GM21381 (cell line): Measurements from ENCODE around the gene TCF4.

Source experiments
- ATAC-seq: cut with Tn5 transposase; IDR thresholded peaks from one replicate; pipeline ENCODE4 v1.9.1; 2021; ENCODE audit warnings: mild to moderate bottlenecking, moderate library complexity; ENCODE audit not compliant: unreplicated experiment

The TCF4 gene

GRCh38 chr18:55275039-55275901, 312.7 kb downstream of the TCF4 start:
- ATAC-seq: no peak

DNA sequence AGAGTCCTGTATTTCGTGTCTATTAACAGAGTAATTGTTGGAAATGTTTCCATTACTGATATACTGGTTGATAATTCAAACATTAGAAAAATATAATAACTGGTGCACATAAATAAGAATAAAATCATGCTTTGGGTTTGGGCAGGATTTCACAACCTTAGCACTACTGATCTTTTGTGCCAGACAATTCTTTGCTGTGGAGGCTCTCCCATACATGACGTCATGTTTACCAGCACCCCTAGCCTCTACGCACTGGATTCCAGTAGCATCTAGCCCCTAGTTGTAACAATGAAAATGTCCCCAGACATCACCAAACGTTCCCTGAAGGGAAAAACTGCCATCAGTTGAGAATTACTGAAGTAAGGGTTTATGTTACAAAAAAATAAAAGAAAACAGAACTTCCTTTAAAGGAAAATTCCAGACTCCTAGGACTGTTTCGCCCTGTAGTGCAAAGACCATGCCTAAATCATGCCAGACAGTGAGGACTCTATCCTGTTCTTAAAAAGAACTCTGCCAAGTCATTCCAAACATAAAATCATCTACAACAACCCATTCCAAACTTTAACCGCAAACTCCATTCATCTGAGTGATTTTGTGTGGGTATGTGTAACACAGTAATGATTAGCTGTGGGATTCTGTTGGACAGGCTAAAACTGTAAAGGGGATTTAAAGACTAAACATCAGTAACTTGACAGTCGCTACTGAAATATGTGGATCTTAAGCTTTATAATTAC, 315.3 kb downstream of the TCF4 start:
- ATAC-seq: no peak

DNA sequence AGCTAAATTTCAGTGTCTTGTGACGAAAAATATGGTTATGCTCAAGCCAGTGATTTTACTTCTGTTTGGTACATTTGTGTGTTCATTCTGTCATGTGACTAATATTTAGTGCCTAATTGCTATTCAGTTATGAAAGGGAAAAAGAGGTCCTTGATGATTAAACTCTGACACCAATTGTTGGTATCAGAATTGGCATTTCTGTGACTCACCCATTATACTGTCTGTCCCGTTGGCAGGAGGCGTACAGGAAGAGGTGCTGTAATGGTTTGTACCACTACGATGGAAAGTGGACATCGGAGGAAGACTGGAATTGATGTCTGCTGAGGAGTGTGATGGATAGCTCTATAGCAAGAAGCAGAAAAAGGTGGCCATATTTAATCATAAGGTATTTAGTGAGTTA, 318.4 kb downstream of the TCF4 start:
- ATAC-seq: no peak

DNA sequence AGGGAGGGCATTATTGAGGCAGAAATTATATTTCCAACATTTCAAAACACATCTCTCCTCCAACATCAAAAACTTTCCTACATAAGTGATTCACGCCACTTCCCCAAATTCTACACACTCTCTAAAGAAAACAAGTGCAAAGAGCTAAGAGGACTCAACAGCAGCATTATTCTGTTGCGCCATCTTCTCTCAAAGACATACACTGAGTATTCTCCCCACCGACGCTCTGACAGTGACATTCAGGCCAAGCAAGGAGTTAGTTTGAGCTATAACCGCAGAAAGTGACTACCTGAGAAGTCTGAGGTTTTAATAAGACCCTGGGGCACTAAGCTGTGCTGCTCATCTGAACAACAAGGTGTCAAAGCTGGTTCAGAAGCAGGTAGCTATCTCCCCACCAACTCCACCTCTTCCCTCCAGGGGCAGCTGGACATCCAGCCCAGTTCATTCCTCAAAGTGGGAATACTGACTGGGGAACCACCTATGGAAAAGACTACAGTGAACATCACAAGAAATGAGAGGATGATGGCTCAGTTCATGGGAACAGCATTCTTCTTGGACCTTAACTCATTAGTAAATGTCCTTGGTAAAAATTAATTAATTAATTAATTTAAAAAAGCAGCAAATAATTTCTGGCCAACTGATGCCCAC, 319.2 kb downstream of the TCF4 start:
- ATAC-seq: peak; percentile 48

DNA sequence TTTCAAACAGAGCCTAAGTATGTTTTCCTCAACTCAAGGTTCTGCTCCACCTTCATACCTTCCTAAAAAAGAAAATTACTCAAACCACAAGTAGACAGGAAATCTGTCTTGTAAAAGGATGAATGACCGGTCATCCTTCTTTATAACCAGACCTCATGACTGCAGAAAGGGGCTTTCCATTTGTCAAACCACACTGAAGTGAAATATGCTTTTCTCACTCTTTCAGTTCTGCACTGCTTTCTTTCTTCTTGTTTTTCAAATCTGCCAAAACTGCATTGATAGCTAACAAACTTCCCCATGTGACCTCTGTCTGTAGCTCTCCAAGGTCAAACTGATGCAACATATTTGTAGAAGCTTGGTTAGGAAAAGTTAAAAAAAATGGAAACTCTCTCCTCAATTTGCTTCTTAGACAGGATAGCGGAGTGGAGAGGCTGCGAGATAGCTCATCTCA, 319.8 kb downstream of the TCF4 start:
- peak; percentile 75 for ATAC-seq

GRCh38 chr18:55266981-55267380, 321.0 kb downstream of the TCF4 start:
- ATAC-seq: no peak

GRCh38 chr18:55265984-55266383, 322.0 kb downstream of the TCF4 start:
- peak; percentile 47 for ATAC-seq

DNA sequence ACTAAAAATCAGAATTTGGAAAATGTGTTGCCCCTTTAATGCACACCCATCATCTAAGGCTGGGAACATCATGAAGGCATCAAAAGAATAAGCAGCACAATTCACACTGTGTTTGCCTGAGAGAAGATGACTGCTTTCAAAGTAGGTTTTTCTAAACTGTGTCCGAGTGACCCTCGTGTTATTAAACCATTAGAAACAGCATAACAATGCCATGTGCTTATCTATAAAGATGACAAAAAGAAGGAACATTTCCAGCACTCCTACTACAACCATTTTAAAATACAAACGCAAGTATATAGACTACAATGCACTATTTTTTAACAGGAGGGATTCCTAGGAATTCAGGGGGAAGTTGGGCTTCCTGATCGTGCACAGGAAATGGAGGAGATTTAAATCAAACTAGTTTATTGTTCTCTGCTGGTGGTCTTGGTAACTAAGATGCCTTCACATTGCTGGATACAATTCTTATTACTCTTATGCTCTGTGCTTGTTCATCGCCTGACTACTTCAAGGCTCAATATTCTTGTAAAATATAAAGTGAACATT, 322.8 kb downstream of the TCF4 start:
- no peak for ATAC-seq

GRCh38 chr18:55264108-55264507, 323.9 kb downstream of the TCF4 start:
- ATAC-seq: no peak

DNA sequence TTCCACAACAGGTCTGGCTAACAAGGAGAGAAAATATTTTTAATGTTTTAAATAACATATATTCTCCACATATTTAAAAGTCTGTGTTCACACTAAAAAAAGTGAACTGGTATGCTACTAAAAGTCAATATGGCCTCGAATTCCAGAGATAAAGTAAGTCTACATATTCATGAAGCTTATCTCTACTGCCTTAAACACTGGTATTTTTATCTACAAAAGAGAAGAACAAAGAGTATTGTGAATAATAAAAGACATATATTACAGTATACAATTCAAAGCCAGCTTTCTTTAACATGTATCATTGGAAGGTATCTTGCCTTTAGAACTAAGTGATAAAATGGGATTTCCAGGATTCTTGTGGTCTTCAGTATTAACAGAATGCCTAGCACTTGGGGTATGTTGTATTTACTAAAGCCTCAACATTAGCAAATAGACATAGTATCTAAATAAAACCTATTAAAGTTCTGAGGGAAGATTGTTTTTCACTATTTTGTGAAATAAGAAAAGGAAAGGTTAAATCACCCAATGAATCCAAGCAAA, 325.9 kb downstream of the TCF4 start:
- no peak for ATAC-seq

DNA sequence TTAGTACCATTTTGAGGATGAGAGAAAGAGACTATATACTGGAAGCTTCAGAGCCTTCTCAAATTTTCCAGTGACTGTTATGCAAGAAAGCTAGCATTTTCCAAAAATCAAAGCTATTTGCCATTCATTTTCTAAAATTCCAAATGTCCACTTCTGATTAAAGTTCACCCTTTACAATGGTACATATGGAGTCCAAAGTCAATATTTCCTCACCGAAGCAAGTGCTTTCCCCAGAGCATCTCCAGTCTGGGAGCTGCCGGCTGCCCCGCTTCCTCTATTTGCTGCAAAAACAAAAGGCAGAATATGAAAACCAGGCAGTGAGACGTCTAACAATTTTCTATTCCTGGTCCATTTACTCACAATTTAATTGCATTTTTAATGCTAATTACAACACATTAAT, 326.7 kb downstream of the TCF4 start:
- no peak for ATAC-seq

- ATAC-seq: no peak
Observed at GRCh38 chr18:55258088-55258487, 329.9 kb downstream of the TCF4 start.

DNA sequence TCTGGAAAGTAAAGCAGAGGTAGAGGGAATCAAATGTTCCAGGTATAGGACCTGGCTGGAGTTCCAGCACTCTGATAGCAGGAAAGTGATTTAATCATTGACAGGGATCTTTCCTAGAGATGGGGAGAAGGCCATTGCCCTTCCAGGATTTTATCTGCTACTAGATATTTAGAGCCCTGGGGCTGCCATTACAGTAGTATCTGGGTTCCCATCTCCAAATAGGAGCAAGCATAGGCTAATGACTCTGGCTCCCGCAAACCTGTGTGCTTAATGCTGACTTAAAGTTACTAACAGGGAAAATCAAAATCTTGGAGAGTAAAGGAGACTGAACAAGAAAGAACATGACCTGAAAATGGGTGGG, 331.1 kb downstream of the TCF4 start:
- ATAC-seq: no peak

- no peak for ATAC-seq
Observed at GRCh38 chr18:55256226-55256928, 331.6 kb downstream of the TCF4 start.

DNA sequence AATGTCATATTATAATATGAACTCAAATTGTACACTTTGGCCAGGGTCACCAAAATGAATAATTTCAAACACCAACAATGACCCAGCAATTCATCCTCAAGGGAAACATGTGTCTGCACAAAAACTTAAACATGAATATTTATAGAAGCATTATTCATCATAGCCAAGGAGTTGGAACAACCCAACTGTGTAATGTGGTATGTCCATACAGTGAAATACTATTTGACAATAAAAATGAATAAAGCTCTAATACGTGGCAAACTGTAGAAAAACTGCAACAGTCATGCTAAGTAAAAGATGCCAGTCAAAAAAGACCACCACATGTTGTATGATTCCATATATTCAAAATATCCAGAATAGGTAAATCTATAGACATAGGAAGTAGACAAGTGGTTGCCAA, 334.2 kb downstream of the TCF4 start:
- no peak for ATAC-seq

DNA sequence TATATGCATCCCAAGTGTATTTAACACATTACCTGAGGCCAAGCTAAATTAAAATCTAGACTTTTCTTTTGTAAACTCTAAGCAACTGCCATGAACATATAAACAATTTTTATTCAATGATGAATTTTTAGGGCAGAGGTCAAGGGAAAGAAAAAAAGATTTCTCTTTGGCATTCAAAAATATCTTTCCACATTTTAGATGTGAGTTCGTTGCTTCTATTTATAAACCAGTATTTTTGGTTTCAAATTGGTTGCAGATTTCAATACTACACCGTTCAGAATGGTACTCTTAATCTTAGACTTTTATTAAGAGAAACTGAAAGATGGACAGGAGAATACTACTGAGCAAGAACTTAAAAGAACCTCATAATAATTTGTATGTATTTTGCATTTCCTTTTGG, 335.1 kb downstream of the TCF4 start:
- peak; percentile 66 for ATAC-seq

DNA sequence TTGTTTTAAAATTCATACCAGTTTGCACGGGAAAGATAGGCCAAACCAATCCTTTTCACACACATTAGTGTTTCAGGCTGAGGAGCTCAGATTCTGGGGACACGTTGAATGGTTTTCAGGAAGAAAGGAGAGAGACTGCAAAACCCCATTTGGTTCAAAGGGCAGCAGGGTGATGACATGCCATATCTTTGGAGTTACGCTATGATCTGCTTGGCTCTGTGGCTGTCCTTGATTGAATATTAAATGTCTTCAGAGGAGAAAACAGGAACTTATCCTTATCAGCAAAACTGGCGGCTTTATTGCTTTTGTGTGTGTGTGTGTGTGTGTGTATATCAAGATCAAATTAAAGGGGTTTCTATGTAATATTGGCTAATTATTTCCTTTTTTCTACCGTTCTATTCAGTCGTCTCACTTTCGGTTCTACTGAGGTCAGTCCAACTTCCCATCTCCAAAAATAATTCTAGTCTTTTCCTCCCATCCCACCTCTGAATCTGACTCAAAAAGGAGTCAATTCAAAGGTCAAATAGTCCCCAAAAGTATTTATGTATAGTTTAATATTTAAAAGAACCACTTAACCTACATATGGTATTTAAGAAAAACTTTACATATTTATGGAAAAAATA, 335.8 kb downstream of the TCF4 start:
- ATAC-seq: no peak

GRCh38 chr18:55251254-55251971, 336.6 kb downstream of the TCF4 start:
- ATAC-seq: no peak

DNA sequence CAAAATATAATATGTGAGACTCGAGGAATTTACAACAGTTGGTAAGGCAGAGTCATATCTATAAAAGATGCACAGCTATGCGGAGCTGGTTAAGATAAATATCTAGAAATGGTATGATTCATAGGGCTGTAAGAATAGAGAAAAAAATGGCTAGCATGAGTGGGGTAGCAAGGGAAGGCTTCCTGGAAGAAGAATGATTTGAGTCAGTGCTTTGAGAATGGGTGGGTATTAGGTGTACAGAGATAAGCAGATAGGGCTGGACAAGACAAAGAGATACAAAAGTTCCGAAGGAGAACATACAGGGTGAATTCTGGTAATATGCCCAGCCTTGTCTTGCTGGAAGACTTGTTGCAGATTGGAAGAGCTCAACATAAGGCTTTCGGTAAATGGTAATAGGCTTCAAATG, 337.2 kb downstream of the TCF4 start:
- ATAC-seq: peak; percentile 24
